ENCODE data around the gene KCNQ1.

Gene KCNQ1

GRCh38 chr11:2425506-2425905, 19.3 kb upstream of the KCNQ1 start:
- DNase-seq, result no peak

GRCh38 chr11:2426221-2426620, 18.6 kb upstream of the KCNQ1 start:
- no peak for DNase-seq

- no peak for DNase-seq
Observed at GRCh38 chr11:2426826-2427521, 17.8 kb upstream of the KCNQ1 start.

- no peak for DNase-seq
Observed at GRCh38 chr11:2427721-2428321, 17.0 kb upstream of the KCNQ1 start.

- DNase-seq, result peak; percentile 87
Observed at GRCh38 chr11:2428322-2428795, 16.4 kb upstream of the KCNQ1 start.

GRCh38 chr11:2431395-2431794, 13.4 kb upstream of the KCNQ1 start:
- DNase-seq, result no peak

GRCh38 chr11:2432171-2432621, 12.6 kb upstream of the KCNQ1 start:
- no peak for DNase-seq

- no peak for DNase-seq
Observed at GRCh38 chr11:2432628-2433071, 12.2 kb upstream of the KCNQ1 start.

- DNase-seq, result no peak
Observed at GRCh38 chr11:2433106-2433925, 11.5 kb upstream of the KCNQ1 start.

- no peak for DNase-seq
Observed at GRCh38 chr11:2434008-2434407, 10.8 kb upstream of the KCNQ1 start.

GRCh38 chr11:2434506-2435255, 10.1 kb upstream of the KCNQ1 start:
- DNase-seq, result no peak

GRCh38 chr11:2435288-2436012, 9.4 kb upstream of the KCNQ1 start:
- no peak for DNase-seq

GRCh38 chr11:2436013-2436520, 8.7 kb upstream of the KCNQ1 start:
- DNase-seq, result no peak

GRCh38 chr11:2436521-2437031, 8.2 kb upstream of the KCNQ1 start:
- DNase-seq, result no peak

GRCh38 chr11:2437516-2437915, 7.3 kb upstream of the KCNQ1 start:
- DNase-seq, result no peak

GRCh38 chr11:2439820-2440219, 5.0 kb upstream of the KCNQ1 start:
- no peak for DNase-seq

GRCh38 chr11:2440646-2441045, 4.2 kb upstream of the KCNQ1 start:
- DNase-seq, result no peak

GRCh38 chr11:2441171-2441570, 3.6 kb upstream of the KCNQ1 start:
- no peak for DNase-seq

- peak; percentile 71 for DNase-seq
Observed at GRCh38 chr11:2442589-2442988, 2.2 kb upstream of the KCNQ1 start.

- no peak for DNase-seq
Observed at GRCh38 chr11:2443406-2443805, 1.4 kb upstream of the KCNQ1 start.
